DMS53 (cell line): ENCODE results near the gene SLC5A11.

Experiments
- DNase-seq: peaks from one replicate; lab custom pipeline; 2025; lab: John Stamatoyannopoulos, UW

SLC5A11 gene

DNA sequence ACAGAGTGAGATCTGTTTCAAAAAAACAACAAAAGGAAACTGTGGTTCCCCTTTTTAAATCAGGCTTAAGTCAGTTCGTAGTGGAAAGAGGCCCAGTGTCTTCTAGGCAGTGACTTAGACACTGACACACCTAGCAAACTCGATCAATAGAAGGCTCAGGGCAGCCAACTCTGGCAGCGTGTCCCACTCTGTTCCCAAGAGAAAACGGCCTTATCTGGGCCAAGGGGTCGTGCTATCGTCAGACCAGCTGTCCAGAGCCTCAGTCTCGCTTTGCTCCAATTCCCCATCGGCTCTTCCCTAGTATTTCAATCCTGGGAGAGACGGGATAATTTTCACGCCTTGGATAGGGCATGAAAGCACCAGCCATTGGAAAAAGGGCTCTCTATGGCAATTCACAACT lies 72.9 kb downstream of the SLC5A11 start:
- DNase-seq: no peak

DNA sequence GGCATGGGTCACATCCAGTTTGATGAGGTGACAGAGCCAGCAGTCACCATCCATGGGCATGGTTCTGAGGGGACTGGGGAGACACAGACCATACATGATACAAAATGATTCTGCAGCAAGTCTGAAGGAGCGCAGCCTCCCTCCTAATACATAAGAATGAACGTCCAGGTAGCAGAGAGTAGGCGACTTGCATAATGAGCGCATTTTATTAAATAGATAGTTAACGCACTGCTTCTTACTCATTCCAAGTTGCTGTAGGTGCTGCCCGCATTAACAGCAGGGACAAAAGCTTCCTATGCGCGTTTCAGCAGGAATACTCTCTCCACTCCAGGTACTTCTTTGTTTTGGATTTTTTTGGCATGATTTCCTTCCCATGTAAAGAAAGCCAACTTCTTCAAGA lies 73.8 kb downstream of the SLC5A11 start:
- no peak for DNase-seq

DNA sequence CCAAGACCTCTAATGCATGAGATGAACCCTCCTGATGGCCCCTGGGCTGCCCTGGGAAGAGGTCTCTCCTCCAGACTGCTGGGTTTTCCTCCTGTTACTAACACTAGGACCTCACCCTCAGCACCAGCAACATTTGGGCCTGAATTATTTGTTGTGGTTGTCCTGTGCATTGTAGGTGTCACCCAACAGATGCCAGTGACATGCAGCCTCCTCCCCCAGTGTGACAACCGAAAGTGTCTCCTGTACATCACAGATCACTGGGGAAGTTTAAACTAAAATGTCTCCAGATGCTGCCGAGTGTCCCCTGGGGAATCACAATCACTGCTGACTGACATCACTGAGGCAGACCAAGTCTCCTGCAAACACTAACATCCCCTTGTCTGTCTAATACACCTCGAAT lies 74.8 kb downstream of the SLC5A11 start:
- no peak for DNase-seq

DNA sequence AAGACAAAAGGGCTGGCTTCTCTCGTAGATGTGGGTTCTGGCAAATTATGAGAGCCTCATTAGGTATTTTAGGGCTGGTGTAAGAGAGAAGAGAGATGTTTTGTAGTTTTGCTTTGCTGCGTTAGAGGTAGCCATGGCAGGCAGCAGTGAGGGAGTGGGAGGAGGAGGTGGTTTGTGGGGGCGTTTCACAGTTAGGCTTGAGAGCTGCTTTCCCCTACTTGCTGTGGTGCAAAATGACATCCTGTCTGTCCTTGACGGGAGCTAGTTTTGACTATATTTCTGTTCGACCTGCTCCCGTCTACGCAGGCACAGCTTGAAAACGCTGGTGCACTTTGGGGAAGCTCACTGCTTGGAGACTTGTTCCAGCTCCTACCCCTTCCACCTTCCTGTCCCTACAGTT lies 75.5 kb downstream of the SLC5A11 start:
- no peak for DNase-seq

DNA sequence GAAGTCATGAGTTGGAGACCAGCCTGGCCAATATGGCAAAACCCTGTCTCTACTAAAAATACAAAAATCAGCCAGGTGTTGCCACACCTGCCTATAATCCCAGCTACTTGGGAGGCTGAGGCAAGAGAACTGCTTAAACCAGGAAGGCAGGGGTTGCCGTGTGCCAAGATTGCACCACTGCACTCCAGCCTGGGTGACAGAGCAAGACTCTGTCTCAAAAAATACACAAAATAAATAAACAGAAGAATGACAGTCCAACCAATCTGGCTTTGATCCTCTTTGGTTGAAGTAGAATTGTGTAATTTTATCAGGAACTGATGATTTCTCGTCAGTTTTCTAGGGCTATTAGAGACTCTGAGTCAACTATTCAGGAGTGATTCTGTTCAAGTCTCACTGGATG lies 79.4 kb downstream of the SLC5A11 start:
- no peak for DNase-seq

DNA sequence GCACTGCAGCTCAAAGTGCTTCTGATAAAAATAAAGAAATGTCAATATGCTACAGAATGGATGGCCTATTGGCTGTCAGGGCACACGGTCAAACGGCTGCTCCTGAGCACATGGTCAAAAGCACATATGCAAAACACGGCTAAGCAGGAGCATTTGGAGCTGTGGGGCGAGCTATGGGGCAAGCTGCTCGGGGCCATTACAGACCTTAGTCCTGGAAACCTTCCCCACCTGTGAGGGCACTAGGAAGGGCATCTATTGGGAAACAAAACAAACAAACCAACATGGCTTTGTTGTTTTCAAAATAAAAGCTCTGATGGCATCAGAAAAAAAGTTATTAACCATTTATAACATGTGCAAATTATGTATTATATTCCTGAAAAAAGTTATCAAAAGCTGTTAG lies 83.6 kb downstream of the SLC5A11 start:
- no peak for DNase-seq

DNA sequence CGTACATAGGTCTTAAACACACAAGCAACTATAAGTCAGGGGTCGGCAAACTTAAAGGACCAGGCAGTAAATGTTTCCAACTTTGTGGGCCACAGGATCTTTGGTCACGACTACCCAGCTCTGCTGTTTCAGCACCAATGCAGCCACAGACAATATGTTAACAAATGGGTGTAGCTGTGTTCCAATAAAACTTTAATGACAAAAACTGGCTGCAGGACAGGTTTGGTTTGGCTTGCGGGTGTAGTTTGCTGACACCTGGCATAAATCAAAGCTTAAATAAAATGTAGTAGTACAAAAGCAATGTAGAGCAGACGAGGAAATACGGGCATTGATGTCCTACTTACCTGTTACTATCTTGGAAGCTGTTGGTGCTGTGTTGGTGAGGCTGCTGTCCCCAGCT lies 84.7 kb downstream of the SLC5A11 start:
- DNase-seq: no peak

DNA sequence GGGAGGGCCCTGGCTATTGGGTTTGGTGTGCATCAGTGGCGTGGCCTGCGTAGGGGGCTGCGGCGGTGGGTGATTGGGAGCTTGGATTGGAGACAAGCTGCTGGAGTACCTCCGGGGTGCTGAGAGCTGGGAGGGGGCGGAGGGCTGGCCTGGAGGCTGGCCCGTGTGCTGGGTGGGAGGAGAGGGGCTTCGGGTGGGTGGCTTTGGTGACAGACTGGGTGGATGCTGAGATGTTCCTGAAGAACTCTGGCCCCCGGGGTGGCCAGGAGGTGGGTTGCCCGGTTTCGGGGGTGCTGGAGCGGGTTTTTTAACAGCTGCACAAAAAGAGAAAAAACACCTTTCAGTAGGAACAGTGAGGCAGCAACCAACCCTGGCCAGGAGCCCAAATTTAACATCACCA lies 85.3 kb downstream of the SLC5A11 start:
- no peak for DNase-seq

DNA sequence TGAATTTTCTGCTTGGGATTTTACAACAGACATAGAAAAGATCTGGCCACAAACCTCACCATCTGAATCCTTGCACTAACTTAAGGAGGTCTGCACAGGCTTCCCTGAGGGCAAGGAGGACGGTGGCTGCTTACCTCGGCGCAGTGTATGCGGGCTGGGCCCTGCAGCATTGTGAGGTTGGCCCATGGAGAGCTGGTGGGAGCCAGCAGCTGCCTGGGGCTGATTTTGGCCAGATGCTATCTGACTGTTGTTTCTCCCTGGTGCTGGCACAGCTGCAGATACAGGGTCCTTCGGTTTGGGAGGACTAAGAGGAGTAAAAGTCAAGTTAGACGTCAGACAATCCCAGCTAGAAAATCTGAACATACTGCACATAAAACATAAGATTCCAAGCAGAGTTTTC lies 89.6 kb downstream of the SLC5A11 start:
- no peak for DNase-seq

DNA sequence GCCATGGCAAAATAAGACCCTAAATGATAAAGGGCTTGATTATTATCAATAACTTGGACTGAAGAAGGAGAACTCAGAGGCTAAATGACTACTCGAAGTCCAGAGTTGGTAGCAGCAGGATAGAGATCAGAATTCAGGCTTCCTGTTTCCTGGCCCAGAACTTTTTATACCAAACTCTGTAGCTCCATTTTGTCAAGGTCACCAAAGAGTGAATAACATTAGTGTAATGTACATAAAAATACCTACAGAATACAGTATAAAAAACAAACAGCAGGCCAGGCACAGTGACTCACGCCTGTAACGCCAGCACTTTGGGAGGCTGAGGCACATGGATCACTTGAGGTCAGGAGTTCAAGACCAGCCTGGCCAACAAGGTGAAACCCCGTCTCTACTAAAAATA lies 90.4 kb downstream of the SLC5A11 start:
- no peak for DNase-seq

DNA sequence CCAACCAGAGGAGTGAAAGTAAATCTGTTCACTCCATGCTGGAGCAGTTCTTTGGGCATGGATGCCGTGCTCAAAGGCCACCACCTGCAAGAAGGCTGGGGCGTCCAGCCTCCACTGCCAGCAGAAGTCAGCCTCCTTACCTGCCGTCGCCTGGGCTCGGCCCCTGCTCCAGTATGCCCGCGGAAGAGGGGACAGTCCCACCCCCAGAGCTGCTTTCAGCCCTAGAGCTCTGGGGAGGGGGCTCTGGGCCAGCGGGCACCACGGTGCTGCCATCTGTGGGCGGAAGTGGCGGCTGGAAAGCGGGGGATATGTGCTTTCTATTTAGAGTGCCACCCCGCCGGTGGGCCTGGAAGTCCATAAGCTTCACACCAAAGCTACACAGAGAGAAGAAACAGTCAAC lies 93.5 kb downstream of the SLC5A11 start:
- no peak for DNase-seq

DNA sequence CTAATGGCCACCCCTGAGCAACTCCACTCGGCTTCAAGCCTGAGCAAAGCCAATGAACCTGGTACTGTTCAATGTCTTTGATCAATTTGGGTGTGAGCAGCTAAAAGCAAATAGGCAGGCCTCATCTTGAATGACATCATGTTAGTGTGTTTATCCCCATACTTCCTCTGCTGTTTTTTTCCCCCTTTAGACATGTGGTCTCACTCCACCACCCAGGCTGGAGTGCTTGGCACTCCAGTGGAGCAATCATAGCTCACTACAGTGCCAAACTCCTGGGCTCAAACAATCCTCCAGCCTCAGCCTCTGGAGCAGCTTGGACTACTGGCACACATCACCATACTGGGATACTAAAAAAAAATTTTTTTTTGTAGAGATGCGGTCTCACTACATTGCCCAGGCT lies 94.0 kb downstream of the SLC5A11 start:
- DNase-seq: no peak

DNA sequence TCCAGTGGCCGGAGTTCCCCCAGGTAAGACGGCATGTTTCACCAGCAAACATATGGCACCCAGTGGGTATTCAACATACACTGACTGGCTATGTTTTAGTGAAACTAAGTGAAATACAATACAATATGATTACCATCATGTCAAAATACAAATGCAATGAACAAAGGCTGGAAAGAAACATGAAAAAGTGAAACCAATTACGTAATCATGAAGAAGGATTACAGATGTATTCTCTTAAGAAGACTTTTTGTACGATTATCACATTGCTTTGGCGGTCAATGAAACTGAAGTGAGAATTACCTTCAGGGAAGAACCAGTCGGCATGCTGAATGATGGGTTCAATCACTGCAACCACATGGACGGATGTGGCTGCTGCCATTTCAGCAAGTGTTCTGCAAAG lies 97.7 kb downstream of the SLC5A11 start:
- no peak for DNase-seq

DNA sequence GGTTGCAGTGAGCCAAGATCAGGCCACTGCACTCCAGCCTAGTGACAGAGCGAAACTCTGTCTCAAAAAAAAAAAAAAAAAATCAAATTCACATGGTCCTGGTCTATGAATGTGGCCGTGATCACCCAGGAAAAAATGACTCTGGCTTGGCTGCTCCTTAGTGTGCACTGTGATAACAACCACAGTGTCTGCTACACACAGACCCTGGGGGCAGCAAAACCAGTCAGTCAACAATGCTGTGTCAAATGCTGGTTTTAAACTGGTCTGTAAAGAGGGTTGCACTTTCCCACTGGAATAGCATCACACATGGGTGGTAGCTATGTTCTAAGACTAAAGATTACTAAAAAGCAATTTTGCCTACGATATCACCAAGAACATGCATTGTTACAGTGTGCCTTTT lies 98.4 kb downstream of the SLC5A11 start:
- DNase-seq: no peak

DNA sequence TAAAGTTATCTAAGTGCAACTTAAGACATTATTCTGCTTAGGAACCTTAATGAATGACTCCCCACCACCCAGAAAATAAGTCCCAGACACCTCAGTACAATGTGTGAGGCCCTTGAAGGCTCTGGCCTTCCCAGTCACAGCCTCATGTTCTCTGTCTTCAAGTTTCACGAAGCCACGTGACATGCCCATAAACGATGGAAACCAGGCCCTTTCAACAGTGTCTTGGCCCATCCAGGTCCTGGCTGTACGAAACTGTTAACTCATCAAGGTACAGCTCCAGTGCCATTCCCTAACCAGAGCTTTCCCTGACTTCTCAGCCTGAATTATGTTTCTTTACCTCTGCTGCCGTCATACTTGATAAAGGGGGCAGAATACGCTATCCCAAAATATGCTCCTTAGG lies 100.4 kb downstream of the SLC5A11 start:
- DNase-seq: no peak

DNA sequence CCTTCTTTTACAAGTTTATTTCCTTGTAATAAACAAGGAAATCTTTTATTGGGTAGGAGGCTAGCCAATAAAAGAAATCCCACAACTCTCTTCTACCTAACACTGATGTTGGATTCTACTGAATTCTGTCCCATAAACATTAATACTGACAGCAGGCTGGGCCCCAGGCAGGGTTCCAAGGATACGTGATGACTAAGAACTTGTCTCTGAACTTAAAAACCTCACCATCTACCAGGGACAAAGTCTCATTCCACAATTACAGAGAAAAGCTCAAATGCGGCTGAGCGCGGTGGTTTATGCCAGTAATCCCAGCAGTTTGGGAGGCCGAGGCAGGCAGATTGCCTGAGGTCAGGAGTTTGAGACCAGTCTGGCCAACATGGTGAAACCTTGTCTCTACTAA lies 104.5 kb downstream of the SLC5A11 start:
- DNase-seq: no peak

DNA sequence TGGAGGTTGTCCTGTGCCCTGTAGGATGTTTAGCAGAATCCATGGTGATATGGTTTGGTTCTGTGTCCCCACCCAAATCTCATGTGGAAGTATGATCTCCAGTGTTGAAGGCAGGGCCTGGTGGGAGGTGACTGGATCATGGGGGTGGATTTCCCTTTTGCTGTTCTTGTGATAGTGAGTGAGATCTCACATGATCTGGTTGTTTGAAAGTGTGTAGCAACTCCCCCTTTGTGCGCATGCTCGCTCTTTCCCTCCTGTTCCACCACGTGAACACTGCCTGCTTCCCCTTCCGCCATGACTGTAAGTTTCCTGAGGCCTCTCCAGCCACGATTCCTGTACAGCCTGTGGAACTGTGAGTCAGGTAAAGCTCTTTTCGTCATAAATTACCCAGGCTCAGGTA lies 107.5 kb downstream of the SLC5A11 start:
- DNase-seq: no peak

DNA sequence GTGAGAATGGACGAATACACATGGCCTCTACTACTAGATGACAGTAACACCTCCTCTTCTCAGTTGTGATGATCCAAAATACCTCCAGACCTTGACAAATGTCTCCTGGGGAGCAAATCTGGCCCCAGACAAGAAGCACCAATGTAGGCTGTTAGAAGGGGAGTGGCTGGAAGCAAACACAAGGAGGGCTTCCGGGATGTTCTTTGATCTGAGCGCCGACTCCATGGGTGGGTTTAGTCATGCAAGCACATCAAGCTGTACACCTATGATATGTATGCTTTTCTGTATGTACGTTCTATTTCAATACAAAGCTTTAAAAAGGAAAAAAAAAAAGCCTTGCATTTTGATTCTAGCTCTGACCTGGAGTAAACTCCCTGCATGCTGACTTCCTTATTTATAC lies 108.0 kb downstream of the SLC5A11 start:
- DNase-seq: no peak

DNA sequence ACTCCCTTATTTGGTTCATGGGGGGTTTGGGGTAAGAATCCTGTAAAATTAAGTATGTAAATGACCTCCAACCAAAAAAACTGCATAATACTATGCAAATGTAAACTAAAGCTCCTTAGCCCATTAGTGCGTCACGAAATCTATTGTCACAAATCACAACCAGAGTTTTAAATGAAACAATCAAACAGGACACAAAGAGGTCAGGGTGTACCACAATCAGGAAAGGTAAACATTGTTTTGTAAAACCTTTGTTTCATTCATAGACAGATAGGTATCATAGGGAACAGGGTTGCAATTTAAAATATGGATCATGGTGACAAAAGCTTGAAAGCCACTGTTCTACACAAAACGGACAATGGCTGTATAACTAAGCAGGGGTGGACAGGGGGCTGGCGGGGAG lies 108.4 kb downstream of the SLC5A11 start:
- DNase-seq: no peak

DNA sequence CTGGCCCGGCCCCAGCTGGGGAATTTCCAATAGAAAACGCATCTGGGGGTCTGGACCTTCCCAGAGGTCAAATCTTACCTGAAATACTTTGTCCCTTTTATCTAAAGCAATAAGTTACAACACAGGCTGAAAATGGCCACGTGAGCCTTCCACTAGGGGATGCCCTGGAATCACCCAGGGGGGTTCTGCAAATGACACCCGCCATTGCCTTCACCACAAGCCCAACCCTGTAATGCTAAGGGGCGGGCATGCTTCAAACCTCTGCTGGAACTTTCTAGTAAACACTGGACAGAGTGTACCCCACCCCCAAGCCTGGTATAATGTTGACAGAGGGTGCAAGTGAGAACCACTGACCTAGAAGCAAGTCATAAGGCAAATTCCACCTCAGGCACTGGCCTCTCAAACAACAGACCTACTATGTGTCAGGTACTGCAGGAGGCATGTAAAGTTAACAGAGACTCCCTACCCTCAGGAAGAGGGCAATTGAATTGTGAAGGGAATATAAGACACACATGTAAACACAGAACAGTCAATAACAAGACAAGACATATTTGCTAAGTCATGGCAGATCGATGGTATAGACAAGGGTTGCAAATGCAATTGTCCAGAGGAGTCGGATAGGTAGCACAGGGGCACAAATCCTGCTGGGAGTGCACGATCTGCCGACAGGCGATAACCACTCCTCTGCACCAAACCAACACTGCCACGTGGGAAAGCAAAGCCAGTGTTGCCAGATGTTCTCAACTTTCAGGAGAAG lies 110.4 kb downstream of the SLC5A11 start:
- DNase-seq: no peak

DNA sequence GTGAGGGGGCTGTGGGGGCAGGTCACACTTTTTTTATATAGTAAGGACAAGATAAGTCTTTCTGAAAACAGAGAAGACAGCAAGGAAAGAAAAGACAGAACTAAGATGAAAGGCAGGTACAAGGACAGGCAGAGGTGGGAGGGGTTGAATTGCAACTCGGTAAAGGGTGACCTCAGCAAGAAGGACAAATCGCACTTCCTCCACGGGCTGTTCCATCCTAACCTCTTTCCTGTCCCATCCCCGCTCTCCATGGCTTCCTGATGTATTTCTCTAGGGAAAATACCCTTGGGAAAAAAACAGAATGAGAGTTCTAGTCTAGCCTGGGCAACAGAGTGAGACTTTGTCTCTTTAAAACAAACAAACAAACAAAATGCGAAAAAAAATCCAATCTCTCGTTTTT lies 112.1 kb downstream of the SLC5A11 start:
- no peak for DNase-seq
